ENCODE results near the gene OGFOD3. TPM values are rescaled to one million over a fixed set of nuclear protein-coding genes. Genes with fewer than 3 reads are reported as not detected.
"Not testable (repeated sequence)": the region's sequence is repeated elsewhere in the genome, so short reads cannot be mapped to it uniquely, and the experiment has no call there.

OGFOD3 gene
- total RNA-seq, 2 experiments from 2014 or later = 24.4 to 27.4 TPM

DNA sequence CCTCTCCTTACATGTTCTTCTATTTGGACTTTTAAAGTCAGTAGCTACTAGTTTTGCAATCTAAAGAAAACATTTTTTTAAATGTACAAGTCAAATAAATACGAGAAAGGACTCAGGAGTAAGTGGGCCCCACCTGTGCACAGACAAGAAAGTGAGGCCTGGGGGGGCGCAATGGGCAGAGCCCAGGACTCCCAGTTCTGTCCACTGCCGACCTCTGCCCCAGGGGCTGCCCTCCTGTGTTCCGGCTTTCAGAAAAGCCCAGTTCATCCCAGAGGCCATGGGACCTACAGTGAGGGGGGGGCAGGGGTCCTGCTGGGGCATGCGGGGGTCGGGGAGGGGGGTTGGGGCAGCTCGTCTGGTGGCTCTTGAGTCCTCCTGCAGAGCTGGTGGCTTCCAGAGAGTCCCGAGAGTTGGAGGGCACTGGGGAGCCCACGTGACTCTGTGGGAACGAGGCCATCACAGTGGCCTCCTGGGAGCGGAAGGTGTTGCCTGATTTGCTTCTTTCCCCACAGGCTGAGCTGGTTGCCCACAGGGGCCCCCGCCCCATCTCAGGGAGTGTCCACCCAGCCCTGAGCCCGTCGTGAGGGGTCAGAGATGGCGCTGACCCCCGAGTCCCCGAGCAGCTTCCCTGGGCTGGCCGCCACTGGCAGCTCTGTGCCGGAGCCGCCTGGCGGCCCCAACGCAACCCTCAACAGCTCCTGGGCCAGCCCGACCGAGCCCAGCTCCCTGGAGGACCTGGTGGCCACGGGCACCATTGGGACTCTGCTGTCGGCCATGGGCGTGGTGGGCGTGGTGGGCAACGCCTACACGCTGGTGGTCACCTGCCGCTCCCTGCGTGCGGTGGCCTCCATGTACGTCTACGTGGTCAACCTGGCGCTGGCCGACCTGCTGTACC lies 44.4 kb downstream of the OGFOD3 start:
- peaks cover 2% of the 10 kb centered on the region for H3K36me3 Mint-ChIP-seq
- DNase-seq = no peak
- peaks cover 8% of the 10 kb centered on the region for H3K4me1 Mint-ChIP-seq
- H3K9me3 Mint-ChIP-seq = no peaks in the 10 kb centered on the region
- no peak overlapping the region for H3K4me3 Mint-ChIP-seq
- POLR2A ChIA-PET = interaction anchor here (0.8 kb wide), 1 partner anchor 129 kb away, joined by 3 read pairs; no protein-coding TSS in a partner anchor
- peaks cover 51% of the 10 kb centered on the region for H3K27me3 Mint-ChIP-seq
- H3K27ac Mint-ChIP-seq = no peak overlapping the region
- no peak for ATAC-seq (ENCODE audit: low read depth)

DNA sequence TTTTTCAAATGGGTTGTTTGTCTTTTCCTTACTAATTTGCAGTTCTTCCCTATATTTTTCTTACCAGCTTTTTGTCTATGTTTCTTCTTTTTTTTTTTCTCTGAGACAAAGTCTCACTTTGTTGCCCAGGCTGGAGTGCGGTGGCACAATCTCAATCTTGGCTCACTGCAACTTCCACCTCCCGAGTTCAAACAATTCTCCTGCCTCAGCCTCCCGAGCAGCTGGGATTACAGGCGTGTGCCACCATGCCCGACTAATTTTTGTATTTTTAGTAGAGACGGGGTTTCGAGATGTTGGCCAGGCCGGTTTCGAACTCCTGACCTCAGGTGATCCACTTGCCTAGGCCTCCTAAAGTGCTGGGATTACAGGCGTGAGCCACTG lies 45.3 kb downstream of the OGFOD3 start:
- not testable (repeated sequence) for H3K27ac Mint-ChIP-seq; ATAC-seq (ENCODE audit: low read depth); DNase-seq; H3K4me1 Mint-ChIP-seq; H3K4me3 Mint-ChIP-seq; H3K9me3 Mint-ChIP-seq; H3K36me3 Mint-ChIP-seq
- POLR2A ChIA-PET = interaction anchor here (0.6 kb wide), 1 partner anchor 28 kb away, joined by 3 read pairs; no protein-coding TSS in a partner anchor
- peaks cover 48% of the 10 kb centered on the region for H3K27me3 Mint-ChIP-seq

DNA sequence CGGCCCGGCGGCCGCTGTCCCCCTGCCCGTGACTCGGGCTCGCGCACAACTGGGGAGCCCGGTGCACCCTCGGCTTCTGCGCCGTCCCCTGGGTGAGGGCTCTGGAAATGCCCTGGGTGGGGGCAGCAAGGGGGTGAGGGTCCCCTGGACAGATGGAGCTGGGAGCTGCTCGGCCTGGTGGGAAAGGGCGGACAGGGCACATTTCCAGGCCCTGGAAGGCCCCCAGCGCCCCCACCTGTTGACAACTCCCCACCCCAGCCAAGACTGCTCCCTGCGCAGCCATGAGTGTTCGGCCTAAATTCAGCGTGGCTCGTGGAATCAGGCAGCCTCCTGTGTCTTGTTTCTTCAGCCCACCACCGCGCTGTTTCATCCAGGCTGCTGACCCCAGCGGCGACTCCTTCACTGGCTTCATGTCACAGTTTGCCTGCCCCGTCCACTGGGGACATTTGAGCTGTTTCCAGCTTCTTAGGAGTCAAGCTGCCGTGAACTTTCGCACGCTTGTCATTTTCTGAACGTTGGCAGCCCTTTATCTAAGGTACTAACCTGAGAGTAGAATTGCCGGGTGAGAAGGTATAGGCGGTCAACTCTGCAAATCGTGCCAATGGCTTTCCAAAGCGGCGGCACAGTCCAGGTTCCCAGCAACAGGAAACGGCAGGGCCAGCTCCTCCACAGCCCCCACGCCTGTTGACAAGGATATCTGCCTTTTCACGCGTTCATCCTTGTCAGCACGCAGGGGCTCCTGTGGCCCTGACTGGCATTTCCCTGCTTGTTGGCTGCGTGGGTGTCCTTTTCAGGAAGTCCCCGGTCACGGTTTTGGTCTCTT lies 45.9 kb downstream of the OGFOD3 start:
- Mint-ChIP-seq H3K4me1 (peaks cover 8% of the 10 kb centered on the region), H3K9me3 (no peaks in the 10 kb centered on the region), H3K36me3 (peaks cover 2% of the 10 kb centered on the region), H3K4me3 (peak overlapping the region; percentile 22), H3K27me3 (peaks cover 44% of the 10 kb centered on the region), H3K27ac (no peak overlapping the region)
- POLR2A ChIA-PET = interaction anchor here (0.6 kb wide), 1 partner anchor 28 kb away, joined by 3 read pairs; no protein-coding TSS in a partner anchor
- DNase-seq (no peak), ATAC-seq (ENCODE audit: low read depth) (no peak)

DNA sequence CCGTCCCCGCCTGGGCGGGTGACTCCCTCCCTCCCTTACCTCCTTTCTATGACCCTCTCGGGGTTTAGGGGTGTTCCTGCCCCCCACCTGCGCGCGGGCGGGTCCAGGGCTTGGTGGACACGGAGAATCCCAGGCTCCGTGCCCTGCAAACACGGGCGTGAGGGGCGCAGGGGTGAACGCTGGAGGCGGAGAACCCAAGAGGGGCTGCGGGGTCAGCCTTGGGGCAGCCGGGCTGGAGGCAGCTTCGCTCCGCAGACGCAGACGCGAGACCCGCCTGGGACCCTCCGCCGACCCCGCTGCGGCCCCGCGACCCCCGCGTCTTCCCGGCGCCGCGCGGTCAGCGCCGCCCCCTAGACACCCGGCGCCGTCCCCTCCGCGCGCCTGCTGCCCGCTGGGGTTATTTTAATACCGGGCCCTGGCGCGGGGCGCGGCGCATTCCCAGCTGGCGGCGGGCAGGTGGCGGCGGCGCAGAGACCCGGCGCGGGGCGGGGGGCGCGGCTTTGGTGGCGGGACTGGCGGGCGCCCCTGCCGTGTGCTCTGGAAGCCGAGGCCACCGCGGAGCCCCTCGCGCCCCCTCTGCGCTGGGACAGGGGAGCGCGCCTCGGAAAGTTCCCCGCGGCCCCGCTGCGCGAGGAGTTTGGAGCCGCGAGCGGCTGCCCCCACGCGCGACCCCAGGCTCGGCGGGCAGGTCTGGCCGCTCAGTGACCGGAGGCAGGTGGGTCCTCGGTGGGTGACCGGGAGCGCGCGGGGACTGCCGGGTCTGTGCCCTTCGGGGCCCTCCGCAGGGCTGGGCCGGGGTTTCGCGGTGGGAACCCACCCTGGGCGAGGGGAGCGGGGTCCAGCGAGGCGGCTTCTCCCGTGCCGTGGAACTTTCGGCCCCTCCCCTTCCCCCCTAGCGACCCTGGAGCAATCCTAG lies 46.8 kb downstream of the OGFOD3 start, which contains the start of gene UTS2R:
TSS of gene UTS2R (plus strand) at position 433 of the 916 bp plus-strand sequence. CDS start 2,560 bp downstream, outside the sequence.
- H3K4me1 Mint-ChIP-seq = peaks cover 8% of the 10 kb centered on the region
- DNase-seq = no peak
- H3K27ac Mint-ChIP-seq = no peak within 1 kb of the TSS
- peak within 1 kb of the TSS; percentile 76 for H3K4me3 Mint-ChIP-seq
- no peak for ATAC-seq (ENCODE audit: low read depth)
- H3K9me3 Mint-ChIP-seq = no peaks in the 10 kb centered on the region
- H3K36me3 Mint-ChIP-seq = peaks cover 2% of the 10 kb centered on the region
- peaks cover 49% of the 10 kb centered on the region for H3K27me3 Mint-ChIP-seq
- POLR2A ChIA-PET = interaction anchor here (0.8 kb wide), 1 partner anchor 125 kb away, joined by 4 read pairs; no protein-coding TSS in a partner anchor

DNA sequence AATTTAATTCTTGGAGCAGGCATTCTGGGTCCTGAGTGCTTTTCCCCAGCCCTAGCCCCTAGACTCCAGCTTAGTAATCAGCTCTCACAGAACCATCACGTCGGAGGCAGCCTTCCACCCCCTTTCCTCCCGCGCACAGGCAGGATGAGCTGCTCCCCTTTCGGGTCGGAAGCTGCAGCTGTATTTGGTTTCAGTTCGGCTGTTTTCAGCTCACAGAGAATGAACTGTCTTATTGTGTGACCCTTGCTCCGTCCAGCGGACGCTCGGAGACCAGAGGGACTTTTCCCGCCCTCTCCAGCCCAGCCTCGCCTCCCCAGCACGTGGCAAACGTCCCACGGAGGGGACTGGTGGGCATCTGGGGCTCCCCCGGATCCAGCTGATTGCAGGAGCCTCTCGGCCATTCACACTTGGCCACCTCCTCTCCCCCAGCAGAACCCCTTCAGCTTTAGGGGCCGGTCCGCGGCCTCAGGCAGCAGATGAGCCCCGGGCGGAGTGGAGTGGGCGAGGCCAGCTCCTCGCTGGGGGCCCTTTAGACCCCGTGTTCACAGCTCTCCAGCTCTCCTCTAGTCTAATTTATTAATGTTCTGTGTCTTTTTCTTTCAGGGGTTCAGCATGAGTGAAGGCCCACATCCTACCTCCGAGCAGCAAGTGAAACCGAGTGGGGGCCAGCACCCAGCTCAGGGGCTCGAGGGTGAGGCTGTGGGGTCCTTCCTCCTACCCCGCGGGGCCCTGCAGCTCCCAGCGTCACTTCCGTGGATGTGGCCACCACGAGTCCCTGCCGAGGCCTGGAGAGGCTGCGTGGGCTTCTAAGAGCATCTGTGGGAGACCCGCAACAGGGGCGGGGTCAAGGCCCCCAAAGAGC lies 47.7 kb downstream of the OGFOD3 start:
- DNase-seq (no peak), ATAC-seq (ENCODE audit: low read depth) (peak; percentile 48)
- peaks cover 47% of the 10 kb centered on the region for H3K27me3 Mint-ChIP-seq
- POLR2A ChIA-PET = interaction anchor here (0.6 to 1.3 kb wide), 3 partner anchors 9 to 344 kb away, joined by 3 to 4 read pairs (median 3); no protein-coding TSS in a partner anchor
- H3K4me1 Mint-ChIP-seq = peaks cover 8% of the 10 kb centered on the region
- H3K4me3 Mint-ChIP-seq = peak overlapping the region; percentile 76
- H3K36me3 Mint-ChIP-seq = peaks cover 2% of the 10 kb centered on the region
- no peaks in the 10 kb centered on the region for H3K9me3 Mint-ChIP-seq
- no peak overlapping the region for H3K27ac Mint-ChIP-seq

DNA sequence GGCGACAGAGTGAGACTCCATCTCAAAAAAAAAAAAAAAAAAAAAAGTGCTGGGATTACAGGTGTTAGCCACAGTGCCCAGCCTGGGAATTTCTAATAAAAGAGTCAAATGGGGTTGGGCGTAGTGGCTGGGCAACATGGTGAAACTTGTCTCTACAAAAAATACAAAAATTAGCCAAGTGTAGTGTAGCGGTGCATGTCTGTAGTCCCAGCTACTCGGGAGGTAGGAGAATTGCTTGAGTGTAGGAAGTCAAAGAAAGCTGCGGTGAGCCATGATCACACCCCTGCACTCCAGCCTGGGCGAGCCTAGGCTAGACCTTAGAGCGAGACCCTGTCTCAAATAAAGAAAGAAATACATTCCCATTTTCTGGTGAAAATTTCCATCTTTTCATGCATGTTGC lies 49.2 kb downstream of the OGFOD3 start:
- Mint-ChIP-seq H3K36me3 (peaks cover 2% of the 10 kb centered on the region), H3K27me3 (peaks cover 47% of the 10 kb centered on the region), H3K9me3 (no peaks in the 10 kb centered on the region), H3K4me3 (no peak overlapping the region), H3K27ac (no peak overlapping the region), H3K4me1 (peaks cover 8% of the 10 kb centered on the region)
- POLR2A ChIA-PET = no interaction called here
- DNase-seq (no peak), ATAC-seq (ENCODE audit: low read depth) (no peak)

DNA sequence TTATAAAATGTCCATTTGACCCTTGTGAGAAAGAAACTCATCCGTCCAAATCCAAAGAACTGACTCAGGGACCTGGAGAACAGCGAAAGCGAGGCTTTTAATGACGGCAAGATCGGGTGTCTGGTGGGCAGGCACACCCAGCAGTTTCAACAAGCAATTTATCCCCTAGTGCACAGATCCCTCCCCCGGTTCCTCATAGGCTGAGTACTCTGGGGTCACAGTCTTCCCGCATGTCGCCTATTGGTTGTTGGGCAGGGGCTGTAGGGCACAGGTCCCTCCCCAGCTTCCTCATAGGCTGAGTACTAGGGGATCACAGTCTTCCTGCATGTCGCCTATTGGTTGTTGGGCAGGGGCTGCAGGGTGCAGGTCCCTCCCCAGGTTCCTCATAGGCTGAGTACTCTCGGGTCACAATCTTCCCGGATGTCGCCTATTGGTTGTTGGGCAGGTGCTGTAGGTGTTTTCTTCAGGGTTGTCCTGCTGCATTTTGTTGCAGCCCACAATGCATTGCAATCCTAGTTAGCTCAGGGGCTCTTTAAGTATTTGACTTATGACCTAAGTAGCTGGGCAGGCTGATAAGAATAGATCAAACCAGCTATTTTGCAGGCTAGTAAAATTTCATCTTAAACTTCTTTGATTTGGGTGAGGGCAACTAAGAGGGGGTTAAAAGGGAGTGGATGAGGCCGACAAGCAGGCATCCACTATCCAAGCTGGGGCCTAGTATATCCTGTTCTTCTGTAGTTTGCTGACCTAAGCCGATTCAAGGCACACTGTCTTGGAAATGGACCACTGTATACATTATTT lies 50.5 kb downstream of the OGFOD3 start:
- POLR2A ChIA-PET = no interaction called here
- H3K36me3 Mint-ChIP-seq = peaks cover under 1% of the 10 kb centered on the region
- H3K4me3 Mint-ChIP-seq = no peak overlapping the region
- no peaks in the 10 kb centered on the region for H3K9me3 Mint-ChIP-seq
- DNase-seq = no peak
- peaks cover 7% of the 10 kb centered on the region for H3K4me1 Mint-ChIP-seq
- H3K27ac Mint-ChIP-seq = no peak overlapping the region
- ATAC-seq (ENCODE audit: low read depth) = no peak
- peaks cover 38% of the 10 kb centered on the region for H3K27me3 Mint-ChIP-seq

DNA sequence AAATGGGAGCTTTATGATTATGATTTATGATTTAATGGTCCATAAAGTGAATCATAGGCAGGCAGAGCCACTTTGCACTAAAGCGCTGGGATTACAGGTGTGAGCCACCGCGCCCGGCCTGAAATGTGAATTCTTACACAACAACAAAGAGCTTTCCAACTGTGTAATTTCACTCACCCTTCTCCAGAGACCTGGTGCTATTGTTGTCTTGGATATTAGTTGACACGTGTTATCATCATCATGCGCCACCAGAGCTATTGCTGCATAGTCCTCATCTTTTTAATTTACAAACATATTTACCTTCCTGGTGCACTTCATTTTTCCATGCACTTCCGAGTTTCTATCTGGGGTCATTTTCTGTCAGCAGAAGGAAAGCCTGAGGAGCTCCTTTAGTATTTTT lies 51.6 kb downstream of the OGFOD3 start:
- ATAC-seq (ENCODE audit: low read depth) (no peak), DNase-seq (no peak)
- Mint-ChIP-seq H3K27ac (no peak overlapping the region), H3K4me1 (peaks cover 6% of the 10 kb centered on the region), H3K4me3 (no peak overlapping the region), H3K36me3 (no peaks in the 10 kb centered on the region), H3K27me3 (peaks cover 31% of the 10 kb centered on the region), H3K9me3 (no peaks in the 10 kb centered on the region)
- POLR2A ChIA-PET = no interaction called here

DNA sequence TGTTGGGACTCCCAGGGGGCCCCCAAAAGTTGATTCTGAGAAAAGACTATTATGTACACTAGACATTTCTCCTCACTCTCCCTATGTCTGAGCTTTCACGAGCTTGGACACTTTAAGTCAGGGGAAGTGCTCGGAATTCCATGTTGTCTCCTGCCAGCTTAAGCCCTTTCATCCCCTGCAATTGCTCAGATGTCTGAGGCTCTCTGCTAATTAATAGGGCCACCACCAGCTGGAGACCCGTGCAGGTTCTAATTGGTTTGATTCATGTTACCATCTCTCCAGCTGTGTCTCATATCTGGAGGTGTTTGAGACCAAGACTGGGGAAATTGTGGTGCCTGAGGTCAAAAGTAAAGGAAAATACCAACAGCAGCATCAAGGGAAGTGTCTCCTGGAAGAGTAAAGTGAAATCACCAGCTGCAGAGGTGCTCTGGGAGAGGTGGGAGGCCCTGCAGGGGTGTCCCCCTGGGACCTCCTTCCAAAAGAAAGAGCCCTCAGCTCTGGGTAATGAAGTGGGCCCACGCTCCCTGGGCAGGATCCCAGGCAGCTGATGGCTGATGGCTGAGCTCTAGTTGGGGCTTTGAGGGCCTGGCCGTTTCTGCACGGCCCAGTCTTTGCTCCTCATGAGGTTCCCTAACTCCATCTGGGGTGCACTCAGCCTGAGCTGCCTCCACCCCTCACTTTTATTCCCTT lies 52.6 kb downstream of the OGFOD3 start:
- Mint-ChIP-seq H3K27me3 (peaks cover 26% of the 10 kb centered on the region), H3K9me3 (no peaks in the 10 kb centered on the region), H3K4me3 (no peak overlapping the region), H3K4me1 (peaks cover 3% of the 10 kb centered on the region), H3K36me3 (no peaks in the 10 kb centered on the region), H3K27ac (no peak overlapping the region)
- POLR2A ChIA-PET = interaction anchor here (0.6 kb wide), 1 partner anchor 41 kb away, joined by 4 read pairs; no protein-coding TSS in a partner anchor
- DNase-seq (no peak), ATAC-seq (ENCODE audit: low read depth) (no peak)

DNA sequence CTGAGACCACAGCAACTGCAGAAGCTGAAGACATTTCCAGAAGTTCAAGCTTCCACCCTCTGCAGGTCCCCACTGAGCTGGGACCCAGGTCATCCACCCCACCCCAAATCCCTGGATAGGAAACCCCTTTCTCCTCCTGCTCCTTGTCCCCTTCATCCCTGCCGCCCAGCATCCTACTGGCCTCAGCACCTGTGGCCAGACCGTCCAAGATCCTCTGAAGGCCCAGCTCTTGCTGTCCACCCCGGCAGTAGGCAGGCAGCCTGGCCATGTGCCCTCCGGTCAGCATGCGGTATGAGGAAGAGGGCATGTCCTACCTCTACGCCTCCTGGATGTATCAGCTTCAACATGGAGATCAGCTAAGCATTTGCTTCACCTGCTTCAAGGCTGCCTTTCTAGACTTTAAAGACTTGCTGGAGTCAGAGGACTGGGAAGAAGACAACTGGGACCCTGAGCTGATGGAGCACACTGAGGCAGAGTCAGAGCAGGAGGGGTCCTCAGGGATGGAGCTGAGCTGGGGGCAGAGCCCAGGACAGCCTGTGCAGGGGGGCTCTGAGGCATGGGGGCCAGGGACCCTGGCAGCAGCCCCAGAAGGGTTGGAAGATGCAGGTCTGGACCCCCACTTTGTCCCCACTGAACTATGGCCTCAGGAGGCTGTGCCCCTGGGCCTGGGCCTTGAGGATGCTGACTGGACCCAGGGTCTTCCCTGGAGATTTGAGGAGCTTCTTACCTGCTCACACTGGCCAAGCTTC lies 56.3 kb downstream of the OGFOD3 start:
- POLR2A ChIA-PET = interaction anchor here (0.6 to 0.8 kb wide), 2 partner anchors 8 to 40 kb away, joined by 3 read pairs; no protein-coding TSS in a partner anchor
- Mint-ChIP-seq H3K36me3 (no peaks in the 10 kb centered on the region), H3K4me3 (no peak overlapping the region), H3K9me3 (no peaks in the 10 kb centered on the region), H3K27ac (no peak overlapping the region), H3K27me3 (peaks cover 12% of the 10 kb centered on the region), H3K4me1 (peaks cover 6% of the 10 kb centered on the region)
- DNase-seq (no peak), ATAC-seq (ENCODE audit: low read depth) (no peak)

Measured in activated naive CD8-positive, alpha-beta T cell treated with anti-CD3 and anti-CD28 coated beads, Interleukin-2, amount 10 ng/mL, durations not matched to agents 7 days and 5 days (primary cell).